ENCODE measurements around the gene TMEM117.

- no peak for TF ChIP-seq CTCF (optimal IDR thresholded peaks at IDR 0.05 in 1 of 3, IDR thresholded peaks at IDR 0.05 in 1 of 3, conservative IDR thresholded peaks at IDR 0.05 in 1 of 3; ENCODE audit: extremely low read depth in 1 of 3, insufficient read depth in 2 of 3, low read length in 3 of 3)
- TF ChIP-seq EZH2 (IDR thresholded peaks at IDR 0.05; ENCODE audit: low read length) = no peak
Measured at GRCh38 chr12:43945983-43946382, 110.1 kb downstream of the TMEM117 start.

Data from keratinocyte (primary cell).